Vagina (tissue), 2 donors: Measurements from ENCODE around the gene KLC1. TPM values are rescaled to one million over a fixed set of nuclear protein-coding genes. Genes with fewer than 3 reads are reported as not detected.

Experiments
- DNase-seq, 2 donors: peaks; one replicate each; pipeline ENCODE4 v3.0.0-alpha.2; 2017; ENCODE audit errors: extremely low spot score in 2 of 2
- H3K27ac ChIP-seq: fragments of 200-600 bp; sonication (generic); one replicate; pipeline ENCODE4 v1.5.1; 2019
- H3K27me3 ChIP-seq: fragments of 200-600 bp; sonication (generic); one replicate; pipeline ENCODE4 v1.5.1; 2019
- H3K36me3 ChIP-seq, 2 donors: fragments of 200-600 bp; sonication (generic); one replicate each; pipeline ENCODE4 v1.5.1; 2017 to 2019
- H3K4me1 ChIP-seq: fragments of 200-600 bp; sonication (generic); one replicate; pipeline ENCODE4 v1.5.1; 2019
- H3K4me3 ChIP-seq, 2 donors: fragments of 200-600 bp; sonication (generic); 1 replicate in 1 of 2; 2 replicates in 1 of 2; pipeline ENCODE4 v1.5.1; 2016 to 2019
- H3K9me3 ChIP-seq: fragments of 200-600 bp; sonication (generic); one replicate; pipeline ENCODE4 v1.5.1; 2019
- POLR2A ChIP-seq, 2 donors: fragments of 450-650 bp; IDR thresholded peaks; one replicate each; pipeline ENCODE4 v1.6.1; 2017; ENCODE audit warnings: antibody characterized with exemption in 2 of 2, mild to moderate bottlenecking in 2 of 2, moderate library complexity in 2 of 2
- POLR2AphosphoS5 ChIP-seq, 2 donors: sonication (generic); formaldehyde crosslinking; IDR thresholded peaks; one replicate each; pipeline ENCODE4 v1.9.0; 2017; ENCODE audit warnings: antibody characterized with exemption in 2 of 2, mild to moderate bottlenecking in 2 of 2, low read depth in 1 of 2; ENCODE audit not compliant: insufficient read depth in 1 of 2
- intact Hi-C: fragments of 100-400 bp; cut with DNase I; formaldehyde crosslinking; loops from one replicate; pipeline ENCODE4 v1.15.1; 2023
- total RNA-seq: library from RNA; depleted of rRNA; stranded (reverse); fragments of >200 nt; gene quantifications from one replicate; pipeline ENCODE4 v1.2.3, GENCODE V29; 2016
- TF ChIP-seq, protein P1 (sequence below), 3 experiments: fragments of 450-650 bp in 2 of 3; fragments of 200-600 bp in 1 of 3; sonication (generic) in 1 of 3; IDR thresholded peaks; one replicate each; pipeline ENCODE4 v1.5.1; 2017 to 2019; ENCODE audit warnings: antibody characterized with exemption in 3 of 3, mild to moderate bottlenecking in 2 of 3, moderate library complexity in 2 of 3

The KLC1 gene
- total RNA-seq, 1 donor from 2014 or later: 322 TPM

DNA sequence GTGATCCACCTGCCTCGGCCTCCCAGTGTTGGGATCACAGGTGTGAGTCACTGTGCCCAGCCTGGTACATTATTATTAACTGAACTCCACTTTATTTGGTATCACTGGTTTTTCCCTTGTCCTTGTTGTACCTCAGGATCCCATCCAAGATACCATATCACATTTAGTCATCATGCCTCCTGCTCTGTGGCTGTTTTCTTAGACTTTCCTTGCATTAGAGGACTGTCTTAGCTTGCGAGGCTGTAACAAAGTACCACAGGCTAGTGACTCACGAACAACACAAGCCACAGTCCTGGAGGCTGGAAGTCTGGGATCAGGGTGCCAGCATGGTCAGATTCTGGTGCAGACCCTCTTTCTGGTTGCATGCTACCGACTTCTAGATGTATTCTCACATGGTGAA, 12.2 kb downstream of the KLC1 start:
- H3K27me3 ChIP-seq: no peaks in the 10 kb centered on the region
- no peak for DNase-seq
- no peak for TF ChIP-seq POLR2A (IDR thresholded peaks at IDR 0.05)
- TF ChIP-seq POLR2AphosphoS5 (IDR thresholded peaks at IDR 0.05; ENCODE audit: insufficient read depth in 1 of 2, low read depth in 1 of 2): no peak
- TF ChIP-seq, protein P1, sequence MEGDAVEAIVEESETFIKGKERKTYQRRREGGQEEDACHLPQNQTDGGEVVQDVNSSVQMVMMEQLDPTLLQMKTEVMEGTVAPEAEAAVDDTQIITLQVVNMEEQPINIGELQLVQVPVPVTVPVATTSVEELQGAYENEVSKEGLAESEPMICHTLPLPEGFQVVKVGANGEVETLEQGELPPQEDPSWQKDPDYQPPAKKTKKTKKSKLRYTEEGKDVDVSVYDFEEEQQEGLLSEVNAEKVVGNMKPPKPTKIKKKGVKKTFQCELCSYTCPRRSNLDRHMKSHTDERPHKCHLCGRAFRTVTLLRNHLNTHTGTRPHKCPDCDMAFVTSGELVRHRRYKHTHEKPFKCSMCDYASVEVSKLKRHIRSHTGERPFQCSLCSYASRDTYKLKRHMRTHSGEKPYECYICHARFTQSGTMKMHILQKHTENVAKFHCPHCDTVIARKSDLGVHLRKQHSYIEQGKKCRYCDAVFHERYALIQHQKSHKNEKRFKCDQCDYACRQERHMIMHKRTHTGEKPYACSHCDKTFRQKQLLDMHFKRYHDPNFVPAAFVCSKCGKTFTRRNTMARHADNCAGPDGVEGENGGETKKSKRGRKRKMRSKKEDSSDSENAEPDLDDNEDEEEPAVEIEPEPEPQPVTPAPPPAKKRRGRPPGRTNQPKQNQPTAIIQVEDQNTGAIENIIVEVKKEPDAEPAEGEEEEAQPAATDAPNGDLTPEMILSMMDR (IDR thresholded peaks at IDR 0.05): no peak
- no peak overlapping the region for H3K27ac ChIP-seq
- H3K9me3 ChIP-seq: no peaks in the 10 kb centered on the region
- H3K4me3 ChIP-seq: no peak overlapping the region
- H3K4me1 ChIP-seq: peaks cover 74% of the 10 kb centered on the region
- no peaks in the 10 kb centered on the region for H3K36me3 ChIP-seq
- intact Hi-C loops: no loop called here

DNA sequence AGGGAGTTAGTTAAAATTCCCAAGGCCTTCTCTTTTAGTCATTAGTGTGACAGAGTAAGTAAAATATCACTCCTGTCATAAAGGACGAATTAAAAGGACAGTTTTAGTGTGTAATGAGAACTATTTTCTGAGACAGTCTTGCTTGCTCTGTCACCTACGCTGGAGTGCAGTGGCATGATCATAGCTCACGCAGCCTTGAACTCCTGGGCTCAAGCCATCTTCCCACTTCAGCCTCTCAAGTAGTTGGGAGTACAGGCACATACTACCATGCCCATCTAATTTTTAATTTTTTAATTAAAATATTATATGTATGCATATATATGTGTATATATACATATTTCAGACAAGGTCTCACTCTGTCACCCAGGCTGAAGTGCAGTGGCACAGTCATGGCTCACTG, 17.2 kb downstream of the KLC1 start:
- Histone ChIP-seq H3K4me1 (peaks cover 48% of the 10 kb centered on the region), H3K9me3 (no peaks in the 10 kb centered on the region), H3K4me3 (no peak overlapping the region), H3K27ac (no peak overlapping the region), H3K27me3 (no peaks in the 10 kb centered on the region), H3K36me3 (no peaks in the 10 kb centered on the region)
- DNase-seq: no peak
- intact Hi-C loops: no loop called here
- TF ChIP-seq POLR2AphosphoS5 (IDR thresholded peaks at IDR 0.05; ENCODE audit: insufficient read depth in 1 of 2, low read depth in 1 of 2) (no peak), POLR2A (IDR thresholded peaks at IDR 0.05) (no peak)
- TF ChIP-seq, protein P1 (IDR thresholded peaks at IDR 0.05): no peak

DNA sequence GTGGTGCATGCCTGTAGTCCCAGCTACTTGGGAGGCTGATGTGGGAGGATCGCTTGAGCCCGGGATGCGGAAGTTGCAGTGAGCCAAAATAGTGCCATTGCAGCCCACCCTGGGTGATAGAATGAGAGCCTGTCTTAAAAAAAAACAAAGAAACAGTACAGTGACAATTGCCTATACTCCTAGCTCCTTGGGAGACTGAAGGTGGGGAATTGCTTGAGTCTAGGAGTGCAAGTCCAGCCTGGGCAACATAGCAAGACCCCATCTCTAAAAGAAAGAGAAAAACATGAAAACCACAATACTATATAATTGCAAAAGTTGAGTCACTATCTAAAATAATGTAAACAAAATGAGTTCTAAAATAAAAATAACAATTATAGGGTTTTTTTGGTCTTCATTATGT, 20.0 kb downstream of the KLC1 start:
- H3K36me3 ChIP-seq: no peaks in the 10 kb centered on the region
- H3K27ac ChIP-seq: no peak overlapping the region
- intact Hi-C loops: no loop called here
- H3K9me3 ChIP-seq: no peaks in the 10 kb centered on the region
- H3K4me3 ChIP-seq: no peak overlapping the region
- no peak for DNase-seq
- H3K27me3 ChIP-seq: no peaks in the 10 kb centered on the region
- TF ChIP-seq, protein P1 (IDR thresholded peaks at IDR 0.05): no peak
- TF ChIP-seq POLR2A (IDR thresholded peaks at IDR 0.05): no peak
- no peak for TF ChIP-seq POLR2AphosphoS5 (IDR thresholded peaks at IDR 0.05; ENCODE audit: insufficient read depth in 1 of 2, low read depth in 1 of 2)
- peaks cover 60% of the 10 kb centered on the region for H3K4me1 ChIP-seq

DNA sequence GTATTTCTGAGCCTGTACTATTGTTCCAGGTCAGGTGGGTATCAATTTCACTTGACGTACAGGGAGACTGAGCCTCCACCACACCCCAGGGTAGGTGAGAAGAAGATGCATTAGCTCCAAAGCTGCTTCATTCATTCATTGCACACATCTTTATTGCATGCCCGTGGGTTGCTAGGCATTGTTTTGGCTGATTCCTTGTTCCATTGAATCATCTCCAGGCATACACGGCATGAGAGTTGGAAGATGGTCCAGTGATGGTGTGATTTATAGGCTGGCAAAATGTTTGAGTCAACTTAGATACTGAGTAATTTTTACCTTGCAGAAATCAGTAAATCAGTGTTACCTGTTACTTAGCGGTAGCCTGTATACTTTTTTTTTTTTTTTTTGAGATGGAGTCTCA, 21.2 kb downstream of the KLC1 start:
- intact Hi-C loops: no loop called here
- peaks cover 56% of the 10 kb centered on the region for H3K4me1 ChIP-seq
- no peak for DNase-seq

DNA sequence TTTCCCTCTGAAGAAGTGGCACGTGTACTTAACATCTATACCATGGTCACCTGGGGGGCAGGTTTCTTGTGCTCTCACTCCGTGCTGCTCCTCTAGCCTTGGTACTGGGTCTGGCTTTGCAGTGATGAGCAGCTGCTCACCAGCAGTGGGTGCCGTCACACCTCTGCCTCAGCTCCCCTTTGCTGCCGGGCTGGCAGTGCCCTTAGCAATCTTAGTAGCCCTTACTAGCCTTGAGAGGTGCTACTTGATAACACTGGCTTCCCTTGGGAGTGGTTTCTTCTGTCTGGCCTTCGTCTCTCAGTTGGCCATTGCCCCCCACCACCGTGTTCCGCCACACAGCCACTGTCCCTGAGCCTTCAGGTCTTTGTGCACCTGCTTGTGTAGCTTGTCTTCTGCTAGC, 22.6 kb downstream of the KLC1 start:
- Histone ChIP-seq H3K27ac (no peak overlapping the region), H3K36me3 (peaks cover 0 to 24% of the 10 kb centered on the region in 2 donors), H3K4me3 (no peak overlapping the region), H3K27me3 (no peaks in the 10 kb centered on the region), H3K9me3 (no peaks in the 10 kb centered on the region), H3K4me1 (peaks cover 45% of the 10 kb centered on the region)
- no peak for DNase-seq
- no peak for TF ChIP-seq POLR2AphosphoS5 (IDR thresholded peaks at IDR 0.05; ENCODE audit: insufficient read depth in 1 of 2, low read depth in 1 of 2)
- TF ChIP-seq, protein P1 (IDR thresholded peaks at IDR 0.05): no peak
- no peak for TF ChIP-seq POLR2A (IDR thresholded peaks at IDR 0.05)
- intact Hi-C loops: no loop called here

More for the DNA sequence above, 21.2 kb downstream of the KLC1 start:
- no peaks in the 10 kb centered on the region for H3K27me3 ChIP-seq
- H3K9me3 ChIP-seq: no peaks in the 10 kb centered on the region
- no peak overlapping the region for H3K4me3 ChIP-seq
- H3K36me3 ChIP-seq: peaks cover 0 to 11% of the 10 kb centered on the region in 2 donors
- H3K27ac ChIP-seq: no peak overlapping the region
- TF ChIP-seq POLR2A (IDR thresholded peaks at IDR 0.05) (no peak), POLR2AphosphoS5 (IDR thresholded peaks at IDR 0.05; ENCODE audit: insufficient read depth in 1 of 2, low read depth in 1 of 2) (no peak)
- TF ChIP-seq, protein P1 (IDR thresholded peaks at IDR 0.05): no peak
